HL-60 (cell line): ENCODE measurements around the gene EPN2.

Experiments
- CTCF ChIP-seq: IDR thresholded peaks from one replicate; pipeline ENCODE4 v1.5.1; 2011; ENCODE audit warnings: low read length, control low read depth, inconsistent platforms; ENCODE audit not compliant: insufficient read depth
- GABPA ChIP-seq: IDR thresholded peaks from 2 replicates; pipeline ENCODE4 v1.6.1; 2012; ENCODE audit warnings: low read depth

GRCh38 chr17:19329136-19329535 is 92.0 kb downstream of the EPN2 start:
- TF ChIP-seq CTCF (no peak), GABPA (no peak)
